Peyer's patch (tissue), 4 donors: Measurements from ENCODE around the gene GMFB.
A peak's percentile ranks its signal among the peaks of the same experiment; 100 is the strongest.

Experiments
- POLR2A ChIP-seq, 2 donors: fragments of 450-650 bp; IDR thresholded peaks; one replicate each; pipeline ENCODE4 v1.5.1; 2017; ENCODE audit warnings: antibody characterized with exemption in 2 of 2, mild to moderate bottlenecking in 2 of 2, moderate library complexity in 2 of 2
- TF ChIP-seq, protein P1 (sequence below), 6 experiments: fragments of 450-650 bp in 4 of 6; fragments of 200-600 bp in 2 of 6; sonication (generic) in 1 of 6; IDR thresholded peaks; one replicate each; pipeline ENCODE4 v1.5.1; 2017 to 2019; ENCODE audit warnings: antibody characterized with exemption in 6 of 6, mild to moderate bottlenecking in 3 of 6, moderate library complexity in 1 of 6

DNA sequence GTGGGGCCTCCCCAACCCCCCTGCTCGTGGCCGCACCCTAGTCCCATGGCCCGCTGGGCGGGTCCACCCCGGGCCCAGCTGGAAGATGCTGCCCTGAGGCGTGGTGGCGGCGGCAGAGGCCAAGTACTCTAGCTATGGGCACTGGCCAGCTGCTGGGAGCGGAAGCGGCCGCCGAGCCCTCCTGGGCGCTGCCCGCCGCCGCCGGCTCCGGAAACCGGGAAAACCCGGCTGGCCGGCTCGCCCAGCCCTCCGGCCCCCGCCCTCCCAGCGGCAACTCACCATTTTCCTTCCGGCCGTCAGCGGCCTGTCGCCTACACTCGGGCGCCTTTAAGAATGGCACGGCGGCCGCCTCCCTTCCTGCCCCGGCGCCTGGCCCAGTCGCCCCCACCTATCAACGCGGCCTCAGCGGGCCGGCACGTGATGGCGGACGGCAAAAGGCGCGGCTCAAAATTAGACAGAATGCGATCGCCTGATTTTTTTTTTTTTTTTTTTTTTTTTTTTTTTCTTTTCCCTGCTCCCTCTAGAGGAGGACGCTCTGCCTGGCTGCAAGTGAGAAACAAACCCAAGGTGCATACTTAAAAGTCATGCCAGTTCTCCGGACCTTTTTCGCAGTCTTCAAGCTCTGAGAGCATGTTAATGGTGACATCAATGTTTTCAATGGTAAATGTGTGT is at the start of gene GMFB:
- TF ChIP-seq, protein P1, sequence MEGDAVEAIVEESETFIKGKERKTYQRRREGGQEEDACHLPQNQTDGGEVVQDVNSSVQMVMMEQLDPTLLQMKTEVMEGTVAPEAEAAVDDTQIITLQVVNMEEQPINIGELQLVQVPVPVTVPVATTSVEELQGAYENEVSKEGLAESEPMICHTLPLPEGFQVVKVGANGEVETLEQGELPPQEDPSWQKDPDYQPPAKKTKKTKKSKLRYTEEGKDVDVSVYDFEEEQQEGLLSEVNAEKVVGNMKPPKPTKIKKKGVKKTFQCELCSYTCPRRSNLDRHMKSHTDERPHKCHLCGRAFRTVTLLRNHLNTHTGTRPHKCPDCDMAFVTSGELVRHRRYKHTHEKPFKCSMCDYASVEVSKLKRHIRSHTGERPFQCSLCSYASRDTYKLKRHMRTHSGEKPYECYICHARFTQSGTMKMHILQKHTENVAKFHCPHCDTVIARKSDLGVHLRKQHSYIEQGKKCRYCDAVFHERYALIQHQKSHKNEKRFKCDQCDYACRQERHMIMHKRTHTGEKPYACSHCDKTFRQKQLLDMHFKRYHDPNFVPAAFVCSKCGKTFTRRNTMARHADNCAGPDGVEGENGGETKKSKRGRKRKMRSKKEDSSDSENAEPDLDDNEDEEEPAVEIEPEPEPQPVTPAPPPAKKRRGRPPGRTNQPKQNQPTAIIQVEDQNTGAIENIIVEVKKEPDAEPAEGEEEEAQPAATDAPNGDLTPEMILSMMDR (IDR thresholded peaks at IDR 0.05): peak in 5 of 6 experiments; percentile 1 to 42 (median 29)
- peak; percentile 88 to 91 for TF ChIP-seq POLR2A (IDR thresholded peaks at IDR 0.05)
